Hematopoietic multipotent progenitor cell treated with erythropoietin and hydrocortisone succinate and interleukin-3 and kit ligand, for 6 days (in vitro differentiated cells): ENCODE measurements around the gene ABHD8.

ENCODE experiments used
- DNase-seq: peaks from one replicate; pipeline ENCODE4 v3.0.0-alpha.2; 2015

Gene ABHD8, protein sequence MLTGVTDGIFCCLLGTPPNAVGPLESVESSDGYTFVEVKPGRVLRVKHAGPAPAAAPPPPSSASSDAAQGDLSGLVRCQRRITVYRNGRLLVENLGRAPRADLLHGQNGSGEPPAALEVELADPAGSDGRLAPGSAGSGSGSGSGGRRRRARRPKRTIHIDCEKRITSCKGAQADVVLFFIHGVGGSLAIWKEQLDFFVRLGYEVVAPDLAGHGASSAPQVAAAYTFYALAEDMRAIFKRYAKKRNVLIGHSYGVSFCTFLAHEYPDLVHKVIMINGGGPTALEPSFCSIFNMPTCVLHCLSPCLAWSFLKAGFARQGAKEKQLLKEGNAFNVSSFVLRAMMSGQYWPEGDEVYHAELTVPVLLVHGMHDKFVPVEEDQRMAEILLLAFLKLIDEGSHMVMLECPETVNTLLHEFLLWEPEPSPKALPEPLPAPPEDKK

DNA sequence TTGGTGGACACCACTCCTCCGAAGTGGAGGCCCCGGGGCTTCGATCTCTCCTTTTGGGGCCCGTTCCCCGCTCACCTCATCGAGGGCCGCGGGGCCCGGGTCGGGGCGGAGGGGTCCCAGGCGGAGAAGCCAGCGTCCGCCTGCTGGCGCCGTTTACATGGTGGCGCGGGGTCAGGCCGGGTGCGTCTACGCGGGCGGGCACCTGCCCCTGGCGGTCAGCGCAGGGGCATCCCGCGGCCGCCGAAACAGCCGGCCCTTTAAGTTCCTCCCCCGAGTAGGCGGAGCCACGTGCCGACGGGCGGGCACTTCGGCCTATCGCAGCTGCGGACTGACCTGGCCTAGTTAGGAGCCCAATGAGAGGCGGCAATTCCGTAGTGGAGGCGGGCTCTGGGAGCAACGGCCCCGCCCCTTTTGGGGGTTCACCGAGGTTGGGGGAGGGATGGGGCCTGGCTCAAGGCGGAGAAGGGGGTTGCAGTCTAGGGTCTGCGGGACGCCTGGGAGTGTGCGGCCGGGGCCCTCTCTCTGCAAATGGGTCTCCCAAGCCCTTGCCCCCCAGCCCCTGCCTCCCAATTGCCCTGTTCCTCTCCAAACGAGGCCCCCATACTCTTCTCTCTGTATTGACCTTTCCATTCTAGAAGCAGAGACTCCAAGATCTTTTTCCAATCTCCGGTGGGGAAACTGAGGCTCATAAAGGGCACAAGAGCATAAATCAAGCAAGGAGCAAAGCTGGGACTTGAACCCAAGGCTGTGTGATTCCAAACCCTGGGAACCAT lies at the start of gene ABHD8:
TSS of gene ABHD8 (minus strand) at position 259 of the 773 bp plus-strand sequence. CDS start 1,809 bp downstream, outside the sequence.
- DNase-seq = peak; percentile 98

- no peak for DNase-seq
Observed at GRCh38 chr19:17352608-17353280, 49.5 kb upstream of the ABHD8 start.

GRCh38 chr19:17351815-17352435 lies 48.7 kb upstream of the ABHD8 start:
- DNase-seq = no peak

- no peak for DNase-seq
Observed at GRCh38 chr19:17348700-17349099, 45.5 kb upstream of the ABHD8 start.

GRCh38 chr19:17347877-17348276 lies 44.7 kb upstream of the ABHD8 start:
- DNase-seq = no peak

DNA sequence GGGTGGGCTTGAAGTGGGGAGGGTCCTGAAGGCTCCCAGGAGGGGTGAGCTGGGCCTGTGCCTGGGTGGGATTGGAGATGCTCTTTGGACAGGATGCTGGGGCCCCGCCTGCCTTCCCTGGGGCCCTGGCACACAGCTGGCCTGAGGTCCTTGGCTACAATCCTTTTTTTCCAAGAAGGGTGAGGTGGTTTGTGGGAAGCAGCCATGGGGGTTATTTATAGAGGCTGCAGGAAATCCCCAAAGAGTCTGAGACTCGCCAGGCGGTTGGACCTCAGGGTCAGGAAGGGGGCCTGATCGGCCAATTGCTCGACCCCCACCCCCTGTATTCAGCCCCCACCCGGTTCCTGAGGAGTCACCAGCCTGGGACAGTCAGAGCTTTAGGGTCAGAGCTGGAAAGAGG lies 44.1 kb upstream of the ABHD8 start:
- no peak for DNase-seq

DNA sequence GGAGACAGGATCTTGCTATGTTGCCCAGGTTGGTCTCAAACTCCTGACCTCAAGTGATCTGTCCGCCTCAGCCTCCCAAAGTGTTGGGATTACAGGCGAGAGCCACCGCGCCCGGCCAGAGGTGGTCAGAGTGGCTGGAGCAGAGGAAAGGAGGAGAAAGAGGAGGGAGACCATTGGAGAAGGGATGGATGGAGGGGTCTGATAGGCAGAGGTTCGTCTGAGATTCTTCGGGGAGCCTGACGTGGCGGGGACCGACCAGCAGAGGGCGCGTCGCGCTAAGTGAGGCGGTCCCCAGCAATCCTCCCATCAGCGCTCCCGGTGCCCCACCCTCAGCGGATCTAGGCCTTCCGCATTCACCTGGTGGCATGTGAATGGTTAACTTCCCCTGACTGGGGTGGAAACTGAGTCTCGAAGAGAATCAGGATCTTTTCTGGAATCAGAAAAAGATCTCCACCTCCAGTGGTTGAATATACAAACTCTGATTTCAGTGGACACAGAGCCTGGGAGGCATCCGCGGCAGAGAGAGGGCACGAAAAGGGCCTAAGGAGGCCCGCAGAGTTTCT lies 43.0 kb upstream of the ABHD8 start:
- peak; percentile 83 for DNase-seq

- DNase-seq = no peak
Observed at GRCh38 chr19:17341845-17342244, 38.6 kb upstream of the ABHD8 start.

GRCh38 chr19:17341386-17341785 lies 38.2 kb upstream of the ABHD8 start:
- no peak for DNase-seq

DNA sequence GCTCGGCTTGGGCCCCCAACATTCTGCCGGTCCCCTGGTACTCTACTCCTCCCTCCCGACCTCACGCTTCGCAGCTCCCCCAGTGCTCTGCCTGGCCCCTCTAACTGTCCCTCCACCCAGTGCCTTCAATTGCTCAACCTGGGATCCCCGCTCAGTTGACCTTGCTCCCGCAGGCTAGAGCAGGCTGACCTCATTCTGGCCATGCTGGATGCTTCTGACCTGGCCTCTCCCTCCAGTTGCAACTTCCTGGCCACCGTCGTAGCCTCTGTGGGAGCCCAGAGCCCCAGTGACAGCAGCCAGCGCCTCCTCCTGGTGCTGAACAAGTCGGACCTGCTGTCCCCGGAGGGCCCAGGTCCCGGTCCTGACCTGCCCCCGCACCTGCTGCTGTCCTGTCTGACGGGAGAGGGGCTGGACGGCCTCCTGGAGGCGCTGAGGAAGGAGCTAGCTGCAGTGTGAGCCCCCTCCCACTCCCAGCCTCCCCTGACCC lies 37.7 kb upstream of the ABHD8 start:
- no peak for DNase-seq

DNA sequence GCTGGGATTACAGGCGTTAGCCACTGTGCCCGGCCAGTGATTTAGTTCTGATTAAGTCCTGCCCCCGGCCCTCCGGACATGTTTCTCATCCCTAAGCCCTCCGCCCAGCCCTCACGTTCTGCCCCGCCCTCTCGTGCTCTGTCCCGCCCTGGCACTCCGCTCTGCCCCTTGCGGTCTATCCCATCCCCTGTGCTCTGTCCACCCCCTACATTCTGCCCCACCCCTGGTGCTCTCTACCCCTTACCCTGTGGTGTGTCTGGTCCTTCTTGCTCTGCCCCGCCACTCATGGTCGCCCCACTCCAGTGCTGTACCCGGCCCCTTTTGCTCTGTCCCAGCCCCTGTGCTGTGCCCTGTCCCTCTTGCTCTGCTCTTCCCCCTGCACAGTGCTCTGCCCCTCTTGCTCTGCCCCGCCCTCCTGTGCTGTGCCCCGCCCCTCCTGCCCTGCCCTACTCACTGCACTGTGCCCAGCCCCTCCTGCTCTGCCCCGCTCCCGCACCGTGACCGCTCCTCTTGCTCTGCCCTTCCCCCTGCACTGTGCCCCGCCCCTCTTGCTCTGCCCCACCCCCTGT lies 37.2 kb upstream of the ABHD8 start:
- peak; percentile 75 for DNase-seq

GRCh38 chr19:17339088-17339741 lies 36.0 kb upstream of the ABHD8 start:
- peak; percentile 57 for DNase-seq

- no peak for DNase-seq
Observed at GRCh38 chr19:17338433-17339078, 35.3 kb upstream of the ABHD8 start.

DNA sequence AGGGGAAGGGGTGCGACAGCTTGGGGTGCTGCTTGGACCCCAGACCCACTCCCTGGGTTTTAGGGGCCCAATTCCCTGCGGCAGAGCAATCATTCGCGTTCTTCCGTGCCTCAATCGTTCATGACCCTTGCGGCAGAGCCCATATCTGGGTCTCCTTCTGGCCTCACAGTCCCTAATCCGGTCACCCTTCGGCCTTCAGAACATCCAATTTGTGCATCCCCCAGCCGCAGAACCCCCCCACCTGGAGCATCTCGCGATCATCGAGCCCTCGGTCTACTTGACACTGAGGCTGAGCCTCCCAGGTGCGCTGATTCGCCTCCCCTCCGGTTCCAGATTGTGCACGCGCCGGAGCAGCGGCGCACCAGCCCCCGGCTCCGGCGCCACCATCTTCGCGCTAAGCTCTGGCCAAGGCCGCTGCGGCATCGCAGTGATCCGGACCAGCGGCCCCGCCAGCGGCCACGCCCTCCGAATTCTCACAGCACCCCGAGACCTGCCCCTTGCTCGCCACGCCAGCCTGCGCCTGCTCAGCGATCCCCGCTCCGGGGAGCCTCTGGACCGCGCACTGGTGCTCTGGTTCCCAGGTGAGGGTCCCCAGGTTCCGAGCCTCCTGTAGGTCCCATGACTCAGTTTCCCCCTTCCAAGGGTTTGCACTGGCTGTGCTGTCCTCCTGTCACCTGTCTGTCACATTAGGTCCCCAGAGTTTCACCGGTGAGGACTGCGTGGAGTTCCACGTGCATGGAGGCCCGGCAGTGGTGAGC lies 34.6 kb upstream of the ABHD8 start:
- DNase-seq = peak; percentile 83

DNA sequence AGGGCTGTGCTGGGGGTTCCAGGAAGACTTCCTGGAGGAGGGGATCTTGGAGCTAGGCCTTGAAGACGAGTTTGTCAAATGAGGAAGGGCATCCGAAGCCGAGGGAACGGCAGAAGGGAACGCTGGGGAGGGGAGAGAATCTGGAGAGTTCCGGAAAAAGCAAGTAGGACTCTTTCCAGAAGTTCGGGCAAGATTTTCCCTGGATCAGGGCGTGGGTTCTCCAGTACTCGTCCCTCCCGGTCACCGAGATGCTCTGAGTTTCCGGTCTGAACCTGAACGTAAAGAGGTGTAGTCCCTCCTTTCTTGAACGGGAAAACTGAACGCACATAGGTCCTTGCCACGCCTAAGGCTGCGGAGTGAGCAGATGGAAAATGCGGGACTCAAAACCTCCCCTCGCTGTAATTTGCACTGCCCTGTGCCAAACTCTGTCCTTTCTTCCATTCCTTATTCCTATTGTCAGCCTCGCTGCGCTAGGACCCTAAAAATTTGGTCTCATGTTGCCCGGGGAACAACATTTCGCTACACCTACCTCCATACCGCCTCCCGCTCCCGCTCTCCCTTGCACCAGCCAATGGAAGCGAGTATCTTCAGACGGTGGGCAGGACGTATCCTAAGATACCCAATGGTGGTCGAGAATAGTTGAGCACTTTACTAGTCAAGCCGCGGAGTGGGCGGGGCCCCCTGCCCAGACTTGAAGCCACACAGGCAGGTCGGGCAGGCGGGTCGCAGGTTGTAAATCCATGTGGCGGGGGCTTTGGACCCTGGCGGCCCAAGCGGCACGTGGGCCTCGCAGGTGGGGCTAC lies 33.8 kb upstream of the ABHD8 start, which contains the start of gene GTPBP3:
TSS of gene GTPBP3 (plus strand) at position 682 of the 803 bp plus-strand sequence. CDS start at position 741, 59 bp downstream.
- peak; percentile 100 for DNase-seq

DNA sequence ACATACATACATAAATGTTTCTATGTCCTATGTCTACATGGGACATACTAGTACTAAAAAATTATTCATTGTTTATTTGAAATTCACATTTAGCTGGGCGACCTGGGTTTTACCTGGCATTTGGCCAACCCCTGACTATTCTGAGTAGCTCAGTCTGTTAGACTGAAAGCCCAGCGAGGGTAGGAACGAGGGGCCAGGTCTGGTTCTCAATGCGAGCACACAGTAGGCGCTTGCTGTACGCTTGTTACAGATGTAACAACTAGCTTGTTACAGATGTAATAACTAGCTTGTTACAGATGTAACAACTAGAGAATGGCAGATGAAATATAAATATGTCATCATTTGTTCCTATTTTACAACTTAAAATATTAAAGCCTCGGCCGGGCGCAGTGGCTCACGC lies 32.4 kb upstream of the ABHD8 start:
- no peak for DNase-seq

- DNase-seq = peak; percentile 97
Observed at GRCh38 chr19:17334414-17335409, 31.5 kb upstream of the ABHD8 start, which contains the start of gene ANO8. Gene ANO8 (minus strand): TSS chr19:17334855. CDS start chr19:17334670, 185 bp downstream.
